ENCODE measurements around the gene XPO6.

XPO6 gene

DNA sequence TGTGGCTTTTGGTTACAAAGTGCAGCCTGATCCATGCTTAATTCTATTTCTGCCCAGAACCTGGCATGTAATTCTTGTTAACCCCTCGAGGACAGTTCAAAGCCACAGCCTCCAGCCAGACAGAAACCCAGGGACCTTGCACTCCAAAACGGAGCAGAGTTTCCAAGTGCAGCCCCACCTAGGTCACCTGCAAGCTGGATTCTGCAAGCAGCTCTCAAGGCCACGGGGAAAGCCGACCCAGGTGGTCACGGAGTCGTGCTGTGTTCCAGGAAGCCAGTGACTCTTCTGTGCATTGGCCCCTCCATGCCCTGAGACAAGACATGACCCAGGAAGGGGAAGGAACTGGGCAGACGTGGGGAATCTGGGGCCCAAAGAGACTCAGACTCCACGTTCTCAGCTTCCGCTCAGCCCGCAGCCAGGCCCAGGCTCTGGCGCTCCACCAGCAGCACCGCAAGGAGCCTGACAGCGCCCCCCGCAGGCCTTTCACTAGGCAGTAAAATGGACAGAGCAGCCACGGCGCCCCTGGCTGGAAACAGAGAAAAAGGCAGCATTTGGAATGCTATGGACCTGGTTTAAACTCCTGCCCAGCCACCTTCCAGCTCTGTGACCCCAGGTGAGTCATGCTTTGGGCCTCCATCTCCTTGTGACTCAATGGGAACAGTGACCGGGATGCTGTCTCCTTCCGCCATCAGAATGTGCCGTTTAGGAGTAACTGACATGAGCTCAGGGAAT, 121.0 kb downstream of the XPO6 start:
- FAIRE-seq (no peak), DNase-seq (ENCODE audit: insufficient read length, low spot score) (no peak)

GRCh38 chr16:28089992-28090365, 121.8 kb downstream of the XPO6 start:
- TF ChIP-seq, protein P1, sequence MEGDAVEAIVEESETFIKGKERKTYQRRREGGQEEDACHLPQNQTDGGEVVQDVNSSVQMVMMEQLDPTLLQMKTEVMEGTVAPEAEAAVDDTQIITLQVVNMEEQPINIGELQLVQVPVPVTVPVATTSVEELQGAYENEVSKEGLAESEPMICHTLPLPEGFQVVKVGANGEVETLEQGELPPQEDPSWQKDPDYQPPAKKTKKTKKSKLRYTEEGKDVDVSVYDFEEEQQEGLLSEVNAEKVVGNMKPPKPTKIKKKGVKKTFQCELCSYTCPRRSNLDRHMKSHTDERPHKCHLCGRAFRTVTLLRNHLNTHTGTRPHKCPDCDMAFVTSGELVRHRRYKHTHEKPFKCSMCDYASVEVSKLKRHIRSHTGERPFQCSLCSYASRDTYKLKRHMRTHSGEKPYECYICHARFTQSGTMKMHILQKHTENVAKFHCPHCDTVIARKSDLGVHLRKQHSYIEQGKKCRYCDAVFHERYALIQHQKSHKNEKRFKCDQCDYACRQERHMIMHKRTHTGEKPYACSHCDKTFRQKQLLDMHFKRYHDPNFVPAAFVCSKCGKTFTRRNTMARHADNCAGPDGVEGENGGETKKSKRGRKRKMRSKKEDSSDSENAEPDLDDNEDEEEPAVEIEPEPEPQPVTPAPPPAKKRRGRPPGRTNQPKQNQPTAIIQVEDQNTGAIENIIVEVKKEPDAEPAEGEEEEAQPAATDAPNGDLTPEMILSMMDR (IDR thresholded peaks at IDR 0.05; ENCODE audit: insufficient read depth, missing control alignments), result no peak
- DNase-seq (ENCODE audit: insufficient read length, low spot score), result no peak

More for the DNA sequence above, 121.0 kb downstream of the XPO6 start:
- TF ChIP-seq, protein P1 (IDR thresholded peaks at IDR 0.05; ENCODE audit: insufficient read depth, missing control alignments), result no peak

GRCh38 chr16:28089205-28089991, 122.4 kb downstream of the XPO6 start:
- DNase-seq (ENCODE audit: insufficient read length, low spot score) (no peak), FAIRE-seq (no peak)
- TF ChIP-seq, protein P1 (IDR thresholded peaks at IDR 0.05; ENCODE audit: insufficient read depth, missing control alignments), result no peak

More at GRCh38 chr16:28089992-28090365, 121.8 kb downstream of the XPO6 start:
- FAIRE-seq, result no peak

DNA sequence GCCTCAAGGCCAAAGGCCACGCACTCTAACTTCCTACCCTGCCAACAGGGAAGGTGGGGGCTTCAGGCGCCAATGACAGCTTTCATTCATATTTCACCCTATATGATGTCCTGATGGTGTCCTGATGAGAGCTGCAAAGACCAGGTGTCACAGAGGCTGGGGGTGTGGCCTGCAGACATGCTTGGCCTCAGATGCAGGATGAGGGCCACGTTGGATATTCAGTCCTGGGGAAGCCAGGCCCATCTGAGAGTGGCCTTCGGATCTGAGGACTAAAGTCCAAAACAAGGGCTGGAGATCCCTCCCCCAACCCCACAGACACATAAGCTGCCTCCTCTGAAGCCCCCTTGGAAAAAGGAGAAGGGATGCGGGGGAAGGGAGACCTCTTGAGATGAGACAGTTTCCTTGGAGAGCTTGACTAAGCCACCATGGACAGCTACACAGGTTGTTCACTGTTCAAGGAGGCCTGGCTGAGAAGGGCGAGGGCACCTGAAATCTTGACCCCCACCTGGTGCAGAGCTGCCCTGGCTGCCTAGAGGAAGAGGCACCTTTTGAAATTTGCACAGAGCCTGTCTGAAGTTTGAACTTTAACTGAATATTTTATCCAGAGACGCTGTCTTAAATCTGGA, 124.0 kb downstream of the XPO6 start:
- FAIRE-seq (no peak), DNase-seq (ENCODE audit: insufficient read length, low spot score) (no peak)
- TF ChIP-seq, protein P1 (IDR thresholded peaks at IDR 0.05; ENCODE audit: insufficient read depth, missing control alignments), result no peak

GRCh38 chr16:28087140-28087660, 124.6 kb downstream of the XPO6 start:
- TF ChIP-seq, protein P1 (IDR thresholded peaks at IDR 0.05; ENCODE audit: insufficient read depth, missing control alignments), result no peak
- DNase-seq (ENCODE audit: insufficient read length, low spot score) (no peak), FAIRE-seq (no peak)

DNA sequence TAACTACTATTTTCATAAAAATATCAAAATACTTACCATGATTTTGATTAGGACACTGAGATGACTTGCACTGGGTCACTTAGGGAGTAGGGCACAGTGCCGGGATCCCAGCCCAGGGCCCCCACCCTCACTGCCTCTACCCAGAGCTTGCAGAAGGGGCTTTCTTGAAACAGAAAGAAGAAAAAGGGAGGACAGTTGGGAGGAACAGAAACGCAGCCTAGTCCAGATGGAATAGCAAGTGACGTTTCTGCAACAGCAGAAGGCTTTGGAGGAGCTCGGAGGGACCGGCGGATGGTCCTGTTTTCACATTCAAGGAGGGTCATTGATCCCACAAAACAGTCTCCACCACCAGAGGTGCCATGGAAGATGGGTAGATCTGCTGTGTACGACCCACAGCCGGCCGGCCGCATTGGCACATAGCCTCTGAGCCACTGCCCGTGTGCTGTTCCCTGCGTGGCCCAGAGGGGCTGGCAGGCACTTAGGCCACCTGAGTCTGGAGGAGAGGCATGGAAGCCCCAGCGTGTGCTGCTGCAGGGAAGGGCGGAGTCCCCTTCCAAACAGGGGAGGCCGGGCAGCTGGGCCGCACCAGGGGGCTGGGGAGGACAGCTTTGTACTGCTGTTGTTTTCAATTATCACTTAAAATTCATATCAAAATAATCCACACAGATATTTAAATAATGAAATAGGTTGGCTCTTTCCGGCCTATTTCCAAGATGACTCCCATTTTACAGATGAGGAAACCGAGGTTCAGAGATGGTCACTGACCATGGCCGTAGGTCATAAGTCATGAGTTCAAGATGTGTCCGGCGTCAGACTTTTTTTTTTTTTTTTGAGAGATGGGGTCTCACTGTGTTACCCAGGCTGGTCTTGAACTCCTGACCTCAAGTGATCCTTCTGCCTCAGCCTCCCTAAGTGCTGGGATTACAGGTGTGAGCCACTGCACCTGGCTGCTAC, 125.3 kb downstream of the XPO6 start:
- FAIRE-seq, result no peak
- DNase-seq (ENCODE audit: insufficient read length, low spot score), result no peak
- TF ChIP-seq, protein P1 (IDR thresholded peaks at IDR 0.05; ENCODE audit: insufficient read depth, missing control alignments), result no peak
